Cardiac muscle cell (in vitro differentiated cells and primary cell): ENCODE measurements around the gene CC2D1B. TPM values are rescaled to one million over a fixed set of nuclear protein-coding genes. Genes with fewer than 3 reads are reported as not detected.

Experiments
- DNase-seq, 2 donors: peaks; one replicate each; pipeline versions ENCODE4 v3.0.0 to v3.0.0-alpha.2; 2010 to 2017; ENCODE audit warnings: low read depth in 1 of 2, low spot score in 1 of 2
- H3K27ac ChIP-seq: fragments of 200-600 bp; sonication (generic); 2 replicates; pipeline ENCODE4 v1.5.1; 2016
- H3K27me3 ChIP-seq: fragments of 200-600 bp; sonication (generic); 2 replicates; pipeline ENCODE4 v1.6.0; 2016; ENCODE audit warnings: control low read depth
- H3K36me3 ChIP-seq: fragments of 200-600 bp; sonication (generic); 2 replicates; pipeline ENCODE4 v1.5.1; 2016; ENCODE audit warnings: control low read depth
- H3K4me1 ChIP-seq: fragments of 200-600 bp; sonication (generic); 2 replicates; pipeline ENCODE4 v1.8.1; 2017; ENCODE audit warnings: low read depth, mild to moderate bottlenecking, mixed run types
- H3K4me3 ChIP-seq: fragments of 200-600 bp; sonication (generic); 2 replicates; pipeline ENCODE4 v1.5.1; 2016; ENCODE audit warnings: mild to moderate bottlenecking
- H3K9me3 ChIP-seq: fragments of 200-600 bp; sonication (generic); 2 replicates; pipeline ENCODE4 v1.5.1; 2017; ENCODE audit warnings: low read depth, mild to moderate bottlenecking, control low read depth
- CTCF ChIP-seq: IDR thresholded peaks from 2 replicates; pipeline ENCODE4 v1.5.1; 2012; ENCODE audit warnings: low read depth, mild to moderate bottlenecking, low read length
- polyA plus RNA-seq: library from polyadenylated mRNA; unstranded; fragments of >200 nt; fragmentation: Nextera tagmentation; extraction: Ambion mirVana; gene quantifications from 2 replicates; pipeline ENCODE4 v1.2.1, GENCODE V29; 2016
- total RNA-seq: library from RNA; depleted of rRNA; stranded (reverse); fragments of >200 nt; gene quantifications from 2 replicates; pipeline ENCODE4 v1.2.3, GENCODE V29; 2016

CC2D1B gene
- total and polyA plus RNA-seq, 2 experiments from 2014 or later, result 14.4 to 15.0 TPM

- Histone ChIP-seq H3K27ac (no peak overlapping the region), H3K36me3 (peaks cover 65% of the 10 kb centered on the region), H3K27me3 (no peaks in the 10 kb centered on the region), H3K9me3 (no peaks in the 10 kb centered on the region), H3K4me1 (no peaks in the 10 kb centered on the region), H3K4me3 (no peak overlapping the region)
- DNase-seq, result no peak
- TF ChIP-seq CTCF, result no peak
These were observed 9.1 kb downstream of the CC2D1B start for GRCh38 chr1:52356818-52357355.

- no peak for TF ChIP-seq CTCF
- H3K4me3 ChIP-seq, result no peak overlapping the region
- peaks cover 57% of the 10 kb centered on the region for H3K36me3 ChIP-seq
- no peaks in the 10 kb centered on the region for H3K4me1 ChIP-seq
- H3K9me3 ChIP-seq, result no peaks in the 10 kb centered on the region
- H3K27me3 ChIP-seq, result no peaks in the 10 kb centered on the region
- no peak for DNase-seq
- no peak overlapping the region for H3K27ac ChIP-seq
These were observed 10.0 kb downstream of the CC2D1B start for GRCh38 chr1:52355847-52356505.

GRCh38 chr1:52355436-52355835 lies 10.6 kb downstream of the CC2D1B start:
- Histone ChIP-seq H3K9me3 (no peaks in the 10 kb centered on the region), H3K4me1 (no peaks in the 10 kb centered on the region), H3K27me3 (no peaks in the 10 kb centered on the region), H3K4me3 (no peak overlapping the region), H3K27ac (no peak overlapping the region), H3K36me3 (peaks cover 52% of the 10 kb centered on the region)
- no peak for DNase-seq
- no peak for TF ChIP-seq CTCF

- no peak for DNase-seq
- Histone ChIP-seq H3K4me1 (no peaks in the 10 kb centered on the region), H3K4me3 (no peak overlapping the region), H3K9me3 (no peaks in the 10 kb centered on the region), H3K36me3 (peaks cover 36% of the 10 kb centered on the region), H3K27me3 (no peaks in the 10 kb centered on the region), H3K27ac (no peak overlapping the region)
- no peak for TF ChIP-seq CTCF
These were observed 13.3 kb downstream of the CC2D1B start for GRCh38 chr1:52352690-52353089.

- Histone ChIP-seq H3K27me3 (no peaks in the 10 kb centered on the region), H3K27ac (peak overlapping the region; percentile 81), H3K4me1 (no peaks in the 10 kb centered on the region), H3K4me3 (no peak overlapping the region), H3K36me3 (peaks cover 4% of the 10 kb centered on the region), H3K9me3 (no peaks in the 10 kb centered on the region)
- DNase-seq, result peak; percentile 57 to 70
- peak; percentile 41 for TF ChIP-seq CTCF
These were observed 17.2 kb downstream of the CC2D1B start for GRCh38 chr1:52348704-52349300.
